Stimulated activated naive CD8-positive, alpha-beta T cell treated with anti-CD3 and anti-CD28 coated beads, Interleukin-15, amount 100 ng/mL, for 72 hours (primary cell): ENCODE data around the gene CWC27.
"Not testable (repeated sequence)": the region's sequence is repeated elsewhere in the genome, so short reads cannot be mapped to it uniquely, and the experiment has no call there.

Experiments
- ATAC-seq: fragments of 150-1000 bp; cut with Tn5 transposase; 2 replicates; pipeline ENCODE4 v1.10.0; 2021; ENCODE audit warnings: mild to moderate bottlenecking, moderate library complexity
- DNase-seq, 2 donors: peaks; one replicate each; pipeline ENCODE4 v3.0.0; 2021 to 2022
- H3K27ac Mint-ChIP-seq, 2 donors: one replicate each; pipeline ENCODE4 v1.8.0; 2022; ENCODE audit warnings: mild to moderate bottlenecking in 2 of 2, mixed read lengths in 2 of 2, moderate library complexity in 2 of 2
- H3K27me3 Mint-ChIP-seq: one replicate; pipeline ENCODE4 v1.8.0; 2022; ENCODE audit warnings: mixed read lengths
- H3K4me1 Mint-ChIP-seq: one replicate; pipeline ENCODE4 v1.8.0; 2022; ENCODE audit warnings: mild to moderate bottlenecking, mixed read lengths
- H3K4me3 Mint-ChIP-seq, 2 donors: one replicate each; pipeline ENCODE4 v1.8.0; 2022; ENCODE audit warnings: mild to moderate bottlenecking in 2 of 2, mixed read lengths in 2 of 2, moderate library complexity in 1 of 2
- H3K9me3 Mint-ChIP-seq, 2 donors: one replicate each; pipeline ENCODE4 v1.8.0; 2022; ENCODE audit warnings: mixed read lengths in 2 of 2

Gene CWC27

GRCh38 chr5:64811050-64811640 is 42.4 kb downstream of the CWC27 start:
- no peak for ATAC-seq

GRCh38 chr5:64814073-64814472 is 45.3 kb downstream of the CWC27 start:
- DNase-seq: no peak
- no peaks in the 10 kb centered on the region for H3K9me3 Mint-ChIP-seq
- no peak overlapping the region for H3K27ac Mint-ChIP-seq
- H3K4me1 Mint-ChIP-seq: peaks cover 12% of the 10 kb centered on the region
- H3K27me3 Mint-ChIP-seq: no peaks in the 10 kb centered on the region
- no peak overlapping the region for H3K4me3 Mint-ChIP-seq
- peak; percentile 93 for ATAC-seq

More at GRCh38 chr5:64811050-64811640, 42.4 kb downstream of the CWC27 start:
- H3K27me3 Mint-ChIP-seq: no peaks in the 10 kb centered on the region
- H3K4me3 Mint-ChIP-seq: no peak overlapping the region
- H3K9me3 Mint-ChIP-seq: no peaks in the 10 kb centered on the region
- DNase-seq: no peak
- H3K4me1 Mint-ChIP-seq: peaks cover 6% of the 10 kb centered on the region
- no peak overlapping the region for H3K27ac Mint-ChIP-seq

- no peak overlapping the region for H3K27ac Mint-ChIP-seq
- no peak for DNase-seq
- H3K9me3 Mint-ChIP-seq: no peaks in the 10 kb centered on the region
- H3K4me3 Mint-ChIP-seq: no peak overlapping the region
- no peak for ATAC-seq
- peaks cover 27% of the 10 kb centered on the region for H3K4me1 Mint-ChIP-seq
- no peaks in the 10 kb centered on the region for H3K27me3 Mint-ChIP-seq
Observed at GRCh38 chr5:64818245-64818644, 49.5 kb downstream of the CWC27 start.

GRCh38 chr5:64819345-64819744 is 50.6 kb downstream of the CWC27 start:
- not testable (repeated sequence) for ATAC-seq, H3K9me3 Mint-ChIP-seq, H3K27me3 Mint-ChIP-seq, DNase-seq, H3K4me3 Mint-ChIP-seq, H3K27ac Mint-ChIP-seq
- peaks cover 20% of the 10 kb centered on the region for H3K4me1 Mint-ChIP-seq

- no peak for ATAC-seq
- Mint-ChIP-seq H3K9me3 (no peaks in the 10 kb centered on the region), H3K27ac (no peak overlapping the region), H3K27me3 (no peaks in the 10 kb centered on the region), H3K4me1 (peaks cover 15% of the 10 kb centered on the region), H3K4me3 (no peak overlapping the region)
- no peak for DNase-seq
Observed at GRCh38 chr5:64822320-64822719, 53.6 kb downstream of the CWC27 start.

- H3K9me3 Mint-ChIP-seq: no peaks in the 10 kb centered on the region
- H3K4me3 Mint-ChIP-seq: no peak overlapping the region
- ATAC-seq: no peak
- H3K4me1 Mint-ChIP-seq: peaks cover 9% of the 10 kb centered on the region
- H3K27me3 Mint-ChIP-seq: no peaks in the 10 kb centered on the region
- H3K27ac Mint-ChIP-seq: no peak overlapping the region
- DNase-seq: no peak
Observed at GRCh38 chr5:64826541-64826940, 57.8 kb downstream of the CWC27 start.

- no peak for DNase-seq
- Mint-ChIP-seq H3K9me3 (no peaks in the 10 kb centered on the region), H3K4me3 (no peak overlapping the region), H3K27me3 (no peaks in the 10 kb centered on the region), H3K4me1 (no peaks in the 10 kb centered on the region), H3K27ac (no peak overlapping the region)
- no peak for ATAC-seq
Observed at GRCh38 chr5:64827703-64828102, 59.0 kb downstream of the CWC27 start.

- not testable (repeated sequence) for H3K27me3 Mint-ChIP-seq, ATAC-seq, DNase-seq, H3K27ac Mint-ChIP-seq, H3K4me1 Mint-ChIP-seq, H3K4me3 Mint-ChIP-seq, H3K9me3 Mint-ChIP-seq
Observed at GRCh38 chr5:64830650-64831049, 61.9 kb downstream of the CWC27 start.

GRCh38 chr5:64831996-64832395 is 63.3 kb downstream of the CWC27 start:
- Mint-ChIP-seq H3K4me1 (no peaks in the 10 kb centered on the region), H3K27ac (no peak overlapping the region), H3K9me3 (no peaks in the 10 kb centered on the region), H3K4me3 (no peak overlapping the region), H3K27me3 (no peaks in the 10 kb centered on the region)
- DNase-seq (no peak), ATAC-seq (no peak)

- no peak for DNase-seq
- no peaks in the 10 kb centered on the region for H3K27me3 Mint-ChIP-seq
- peaks cover 0 to 3% of the 10 kb centered on the region in 2 donors for H3K9me3 Mint-ChIP-seq
- H3K4me1 Mint-ChIP-seq: no peaks in the 10 kb centered on the region
- no peak overlapping the region for H3K4me3 Mint-ChIP-seq
- H3K27ac Mint-ChIP-seq: no peak overlapping the region
- no peak for ATAC-seq
Observed at GRCh38 chr5:64834037-64834436, 65.3 kb downstream of the CWC27 start.

- H3K9me3 Mint-ChIP-seq: peaks cover 5 to 7% of the 10 kb centered on the region in 2 donors
- no peak for DNase-seq
- ATAC-seq: no peak
- no peaks in the 10 kb centered on the region for H3K27me3 Mint-ChIP-seq
- H3K4me1 Mint-ChIP-seq: no peaks in the 10 kb centered on the region
- H3K27ac Mint-ChIP-seq: no peak overlapping the region
- no peak overlapping the region for H3K4me3 Mint-ChIP-seq
Observed at GRCh38 chr5:64834611-64835010, 65.9 kb downstream of the CWC27 start.

GRCh38 chr5:64835266-64835665 is 66.5 kb downstream of the CWC27 start:
- peaks cover 5 to 7% of the 10 kb centered on the region in 2 donors for H3K9me3 Mint-ChIP-seq
- H3K4me3 Mint-ChIP-seq: no peak overlapping the region
- H3K27ac Mint-ChIP-seq: no peak overlapping the region
- DNase-seq: no peak
- ATAC-seq: no peak
- H3K27me3 Mint-ChIP-seq: no peaks in the 10 kb centered on the region
- H3K4me1 Mint-ChIP-seq: no peaks in the 10 kb centered on the region

GRCh38 chr5:64836190-64836755 is 67.5 kb downstream of the CWC27 start:
- no peak overlapping the region for H3K27ac Mint-ChIP-seq
- ATAC-seq: no peak
- H3K27me3 Mint-ChIP-seq: no peaks in the 10 kb centered on the region
- DNase-seq: no peak
- no peak overlapping the region for H3K4me3 Mint-ChIP-seq
- peaks cover 5 to 7% of the 10 kb centered on the region in 2 donors for H3K9me3 Mint-ChIP-seq
- no peaks in the 10 kb centered on the region for H3K4me1 Mint-ChIP-seq

GRCh38 chr5:64836786-64837185 is 68.1 kb downstream of the CWC27 start:
- ATAC-seq (no peak), DNase-seq (no peak)
- H3K27me3 Mint-ChIP-seq: no peaks in the 10 kb centered on the region
- H3K4me3 Mint-ChIP-seq: no peak overlapping the region
- no peaks in the 10 kb centered on the region for H3K4me1 Mint-ChIP-seq
- no peak overlapping the region for H3K27ac Mint-ChIP-seq
- H3K9me3 Mint-ChIP-seq: peaks cover 5 to 7% of the 10 kb centered on the region in 2 donors

- Mint-ChIP-seq H3K27me3 (no peaks in the 10 kb centered on the region), H3K4me1 (no peaks in the 10 kb centered on the region), H3K27ac (no peak overlapping the region), H3K9me3 (peaks cover 5 to 7% of the 10 kb centered on the region in 2 donors), H3K4me3 (no peak overlapping the region)
- DNase-seq: no peak
- ATAC-seq: no peak
Observed at GRCh38 chr5:64838376-64838775, 69.6 kb downstream of the CWC27 start.

- Mint-ChIP-seq H3K27me3 (no peaks in the 10 kb centered on the region), H3K9me3 (peaks cover 5 to 7% of the 10 kb centered on the region in 2 donors), H3K4me3 (no peak overlapping the region), H3K27ac (no peak overlapping the region), H3K4me1 (no peaks in the 10 kb centered on the region)
- ATAC-seq (no peak), DNase-seq (no peak)
Observed at GRCh38 chr5:64838803-64839202, 70.1 kb downstream of the CWC27 start.

- H3K27me3 Mint-ChIP-seq: no peaks in the 10 kb centered on the region
- H3K27ac Mint-ChIP-seq: no peak overlapping the region
Observed at GRCh38 chr5:64839936-64840335, 71.2 kb downstream of the CWC27 start.

More at GRCh38 chr5:64839936-64840335, 71.2 kb downstream of the CWC27 start:
- H3K4me3 Mint-ChIP-seq: no peak overlapping the region
- ATAC-seq: no peak
- H3K4me1 Mint-ChIP-seq: no peaks in the 10 kb centered on the region
- DNase-seq: no peak
- peaks cover 6 to 9% of the 10 kb centered on the region in 2 donors for H3K9me3 Mint-ChIP-seq
